Activated CD4-positive, alpha-beta T cell treated with anti-CD3 and anti-CD28 coated beads, Interleukin-2, amount 10 ng/mL, durations not matched to agents 7 days and 5 days (primary cell): ENCODE data around the gene ZNF800. TPM values are rescaled to one million over a fixed set of nuclear protein-coding genes. Genes with fewer than 3 reads are reported as not detected.

Source experiments
- CTCF ChIA-PET: fragments of 350-600 bp; sonication (Branson Sonifier 250); formaldehyde crosslinking; loops from one replicate; lab custom pipeline; 2021; ENCODE audit warnings: antibody characterized with exemption; lab: Charles Lee
- POLR2A ChIA-PET: fragments of 350-600 bp; sonication (Branson Sonifier 250); formaldehyde crosslinking; loops from one replicate; lab custom pipeline; 2021; ENCODE audit warnings: antibody characterized with exemption; lab: Charles Lee
- DNase-seq: peaks from one replicate; pipeline ENCODE4 v3.0.0-alpha.2; 2020
- H3K27ac Mint-ChIP-seq: one replicate; pipeline ENCODE4 v1.8.0; 2021; ENCODE audit warnings: mild to moderate bottlenecking, moderate library complexity, mixed read lengths
- H3K27me3 Mint-ChIP-seq: one replicate; pipeline ENCODE4 v1.8.0; 2021; ENCODE audit warnings: mixed read lengths
- H3K36me3 Mint-ChIP-seq: one replicate; pipeline ENCODE4 v1.8.0; 2021; ENCODE audit warnings: low read depth, mixed read lengths
- H3K4me1 Mint-ChIP-seq: one replicate; pipeline ENCODE4 v1.8.0; 2021; ENCODE audit warnings: mixed read lengths
- H3K4me3 Mint-ChIP-seq: one replicate; pipeline ENCODE4 v1.8.0; 2021; ENCODE audit warnings: mild to moderate bottlenecking, moderate library complexity, mixed read lengths
- H3K9me3 Mint-ChIP-seq: one replicate; pipeline ENCODE4 v1.8.0; 2021; ENCODE audit warnings: mixed read lengths
- total RNA-seq, 2 experiments: library from RNA; stranded (reverse); gene quantifications; one replicate each; pipeline ENCODE4 v1.2.3, GENCODE V29; 2021

Gene ZNF800
- total RNA-seq, 2 experiments from 2014 or later = 43.6 to 50.7 TPM

DNA sequence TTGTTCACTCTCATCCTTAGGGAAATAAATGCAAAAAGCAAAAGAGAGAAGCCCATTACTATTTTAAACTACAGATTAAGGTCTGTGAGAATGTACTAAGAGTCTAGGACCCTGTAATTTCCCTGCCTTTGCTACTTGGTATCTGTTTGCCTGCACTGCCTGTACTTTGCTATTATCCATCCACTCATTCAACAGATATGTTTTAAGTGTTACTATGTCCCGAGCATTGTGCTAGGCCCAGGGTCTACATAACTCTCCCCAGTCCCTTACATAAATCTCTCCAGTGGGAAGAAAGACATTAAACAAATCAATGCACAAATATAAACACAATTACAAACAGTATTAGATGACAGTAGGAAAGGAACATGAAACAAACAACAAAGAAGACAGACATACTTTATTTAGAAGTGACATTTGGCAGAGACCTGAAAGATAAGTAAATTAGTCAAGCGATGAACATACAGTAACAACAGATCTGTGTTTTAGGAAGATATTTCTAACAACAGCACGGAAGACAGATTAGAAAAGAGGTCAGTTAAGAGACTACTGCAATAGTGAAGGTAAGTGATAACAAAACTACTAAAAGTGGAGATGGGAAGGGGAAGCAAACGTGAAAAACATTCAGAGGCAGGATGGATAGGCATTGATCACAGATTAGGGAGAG lies 30.0 kb downstream of the ZNF800 start:
- Mint-ChIP-seq H3K9me3 (no peaks in the 10 kb centered on the region), H3K4me1 (peaks cover 6% of the 10 kb centered on the region), H3K4me3 (no peak overlapping the region), H3K27me3 (no peaks in the 10 kb centered on the region), H3K36me3 (peaks cover 38% of the 10 kb centered on the region), H3K27ac (no peak overlapping the region)
- ChIA-PET POLR2A (no interaction called here), CTCF (interaction anchor here (1.4 kb wide), 1 partner anchor 15 kb away, joined by 6 read pairs; no protein-coding TSS in a partner anchor)
- no peak for DNase-seq

DNA sequence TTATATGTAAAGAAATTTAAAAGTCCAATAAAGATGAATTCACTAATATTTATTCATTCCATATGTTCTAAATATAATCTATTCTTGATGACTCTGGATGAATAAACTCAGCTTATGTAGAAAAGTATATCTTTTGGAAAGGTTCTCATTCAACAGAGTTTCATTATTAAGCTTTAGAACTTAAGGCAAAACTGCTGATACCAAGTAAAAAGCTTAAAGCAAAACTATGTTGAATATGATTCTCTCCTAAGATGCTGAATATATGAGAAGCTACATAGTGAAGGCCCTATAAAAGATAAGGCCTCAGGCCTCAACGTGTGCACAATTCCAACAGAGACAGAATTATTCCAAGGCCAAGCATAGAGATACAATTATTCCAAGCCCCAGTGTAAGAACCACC lies 30.8 kb downstream of the ZNF800 start:
- Mint-ChIP-seq H3K4me1 (peaks cover 5% of the 10 kb centered on the region), H3K27ac (no peak overlapping the region), H3K4me3 (no peak overlapping the region), H3K36me3 (peaks cover 33% of the 10 kb centered on the region), H3K27me3 (no peaks in the 10 kb centered on the region), H3K9me3 (no peaks in the 10 kb centered on the region)
- CTCF ChIA-PET = interaction anchor here (1.4 kb wide), 1 partner anchor 14 kb away, joined by 6 read pairs; no protein-coding TSS in a partner anchor
- POLR2A ChIA-PET = no interaction called here
- no peak for DNase-seq

DNA sequence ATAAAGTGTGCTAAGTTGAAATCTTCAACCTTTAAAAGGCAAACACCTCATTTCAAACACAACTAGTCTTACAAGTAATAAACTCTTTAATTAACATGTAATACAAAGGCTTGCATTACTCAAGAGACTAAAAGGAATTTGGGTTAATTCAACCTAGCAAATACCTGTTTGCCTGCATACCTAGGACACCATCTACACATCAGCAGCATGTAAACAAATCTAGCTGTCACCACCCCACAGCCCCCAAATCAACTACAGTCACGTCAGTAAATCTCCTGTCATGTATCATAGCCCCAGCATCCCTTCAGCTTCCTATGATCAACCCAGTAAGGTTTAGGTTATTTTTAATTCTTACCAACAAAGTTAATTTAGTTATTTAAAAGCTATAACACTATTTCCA lies 33.5 kb downstream of the ZNF800 start:
- ChIA-PET CTCF (interaction anchor here (0.9 to 1.4 kb wide), 4 partner anchors 9 to 12 kb away, joined by 3 read pairs; no protein-coding TSS in a partner anchor), POLR2A (no interaction called here)
- peaks cover 7% of the 10 kb centered on the region for H3K4me1 Mint-ChIP-seq
- H3K4me3 Mint-ChIP-seq = no peak overlapping the region
- H3K9me3 Mint-ChIP-seq = no peaks in the 10 kb centered on the region
- DNase-seq = no peak
- H3K36me3 Mint-ChIP-seq = peaks cover 34% of the 10 kb centered on the region
- H3K27ac Mint-ChIP-seq = no peak overlapping the region
- H3K27me3 Mint-ChIP-seq = no peaks in the 10 kb centered on the region

DNA sequence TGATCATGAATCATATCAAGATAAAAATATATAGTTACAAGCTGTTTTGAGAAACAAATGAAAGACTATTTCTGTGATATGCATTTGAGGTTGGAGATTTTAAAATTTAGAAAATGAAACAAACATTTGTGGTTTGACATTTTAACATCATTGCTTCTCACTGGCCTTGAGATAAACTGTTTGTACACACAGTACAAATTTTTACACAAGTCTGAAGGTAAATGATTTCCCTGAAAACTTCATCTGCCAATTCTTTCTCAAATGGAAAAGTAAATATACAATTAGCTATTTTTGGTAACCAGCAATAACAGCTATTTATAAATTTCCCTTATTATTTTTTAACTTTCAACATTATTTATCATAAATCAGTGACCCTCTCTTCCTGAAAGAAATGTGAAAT lies 38.6 kb downstream of the ZNF800 start:
- H3K9me3 Mint-ChIP-seq = no peaks in the 10 kb centered on the region
- CTCF ChIA-PET = interaction anchor here (1.1 kb wide), 1 partner anchor 11 kb away, joined by 3 read pairs; no protein-coding TSS in a partner anchor
- H3K36me3 Mint-ChIP-seq = peaks cover 30% of the 10 kb centered on the region
- no peak overlapping the region for H3K4me3 Mint-ChIP-seq
- DNase-seq = no peak
- no peaks in the 10 kb centered on the region for H3K27me3 Mint-ChIP-seq
- POLR2A ChIA-PET = no interaction called here
- H3K4me1 Mint-ChIP-seq = peaks cover 9% of the 10 kb centered on the region
- H3K27ac Mint-ChIP-seq = no peak overlapping the region

DNA sequence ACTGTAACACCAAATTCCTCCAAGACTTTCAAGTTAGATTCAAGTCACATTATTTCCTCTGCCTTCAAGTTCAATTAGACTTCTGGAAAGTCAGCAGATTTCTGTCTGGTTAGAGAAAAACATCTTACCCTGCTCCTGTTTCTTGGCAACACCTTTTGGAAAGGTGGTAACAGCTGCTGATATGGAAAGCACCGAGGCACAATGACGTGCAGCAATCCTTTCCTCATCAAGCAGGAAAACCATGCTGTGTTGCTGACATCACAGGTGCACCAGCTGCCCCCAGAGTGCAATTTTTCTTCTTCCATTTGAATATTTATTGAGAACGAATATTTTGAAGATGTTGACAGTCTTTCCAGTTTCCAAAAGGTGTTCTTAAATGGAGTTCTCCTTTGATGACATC lies 41.9 kb downstream of the ZNF800 start:
- H3K27me3 Mint-ChIP-seq = peaks cover 11% of the 10 kb centered on the region
- H3K9me3 Mint-ChIP-seq = no peaks in the 10 kb centered on the region
- ChIA-PET CTCF (interaction anchor here (1.0 to 1.1 kb wide), 2 partner anchors 16 to 42 kb away, joined by 3 read pairs; partner anchors contain the start of gene ZNF800), POLR2A (no interaction called here)
- no peak overlapping the region for H3K4me3 Mint-ChIP-seq
- H3K36me3 Mint-ChIP-seq = peaks cover 18% of the 10 kb centered on the region
- H3K4me1 Mint-ChIP-seq = peaks cover 17% of the 10 kb centered on the region
- no peak for DNase-seq
- no peak overlapping the region for H3K27ac Mint-ChIP-seq

DNA sequence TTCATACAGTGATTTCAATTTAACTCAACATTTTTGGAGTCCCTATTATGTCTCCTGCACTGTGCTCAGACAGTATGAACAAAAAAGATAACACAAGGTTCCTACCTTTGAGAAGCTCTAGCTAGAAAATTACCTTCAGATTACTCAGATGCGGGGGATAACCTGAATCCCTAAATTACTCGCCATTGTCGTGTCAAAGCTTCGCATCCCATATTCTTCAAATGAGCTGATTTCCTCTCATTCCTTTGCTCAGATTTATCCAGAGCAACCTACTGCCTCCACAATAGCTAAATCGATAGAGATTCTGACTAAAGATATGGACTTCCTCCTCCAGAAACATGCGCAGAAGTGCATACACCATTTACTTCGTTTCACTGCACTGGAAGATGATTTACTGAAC lies 42.6 kb downstream of the ZNF800 start:
- no peak for DNase-seq
- peaks cover 13% of the 10 kb centered on the region for H3K27me3 Mint-ChIP-seq
- H3K36me3 Mint-ChIP-seq = peaks cover 12% of the 10 kb centered on the region
- ChIA-PET POLR2A (no interaction called here), CTCF (interaction anchor here (0.8 to 2.6 kb wide), 3 partner anchors 9 to 18 kb away, joined by 3 to 8 read pairs (median 3); no protein-coding TSS in a partner anchor)
- H3K27ac Mint-ChIP-seq = no peak overlapping the region
- peaks cover 14% of the 10 kb centered on the region for H3K4me1 Mint-ChIP-seq
- no peak overlapping the region for H3K4me3 Mint-ChIP-seq
- no peaks in the 10 kb centered on the region for H3K9me3 Mint-ChIP-seq

DNA sequence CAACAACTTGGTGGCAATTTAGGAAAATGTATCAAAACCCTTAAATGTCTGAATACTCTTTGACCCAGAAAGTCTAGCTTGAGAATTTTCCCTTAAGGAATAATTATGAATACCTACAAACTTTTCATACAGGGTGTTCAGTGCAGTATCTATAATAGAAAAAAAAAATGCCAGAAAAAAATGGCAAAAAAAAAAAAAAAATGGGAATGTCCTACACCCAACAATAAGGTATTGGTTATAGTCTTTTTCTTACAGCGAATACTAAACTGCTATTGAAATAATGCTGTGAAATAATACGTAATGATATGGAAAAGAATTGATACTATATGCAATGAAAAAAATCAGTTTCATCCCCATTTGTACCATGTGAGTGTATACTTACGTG lies 44.3 kb downstream of the ZNF800 start:
- POLR2A ChIA-PET = interaction anchor here (0.7 kb wide), 2 partner anchors 28 to 56 kb away, joined by 3 to 4 read pairs; no protein-coding TSS in a partner anchor

DNA sequence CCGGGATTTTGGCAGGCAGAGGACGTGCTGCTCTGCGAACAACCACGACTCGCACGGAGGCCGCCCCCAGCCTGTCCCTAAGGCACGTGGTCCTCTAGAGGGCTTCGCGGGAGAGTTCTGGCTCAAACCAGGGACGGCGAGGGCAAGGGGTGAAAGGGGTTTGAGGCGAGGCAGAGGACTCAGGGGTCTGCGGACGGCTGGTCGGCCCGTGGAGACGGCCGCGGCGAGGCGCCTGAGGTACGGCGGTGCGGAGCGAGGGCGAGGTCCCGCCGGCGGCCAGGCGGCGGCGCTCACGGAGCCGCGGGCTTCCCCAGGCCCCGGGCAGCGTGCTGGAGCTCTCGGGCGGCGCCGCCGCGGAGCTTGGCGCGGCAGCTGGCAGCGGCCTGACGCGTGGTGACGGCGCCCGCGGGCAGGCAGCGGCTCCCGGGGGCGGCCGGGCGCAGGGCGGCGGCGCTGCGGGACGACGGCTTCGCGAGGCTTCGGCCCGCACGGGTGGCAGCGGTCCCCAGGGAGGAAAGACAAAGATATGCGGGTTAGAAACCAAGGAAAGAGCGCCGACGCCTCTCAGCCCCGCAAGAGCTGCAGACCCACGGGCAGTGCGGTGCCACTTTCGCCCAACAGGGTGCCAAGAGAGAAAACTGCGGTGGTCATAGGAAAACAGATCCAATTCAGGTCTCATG lies 44.8 kb downstream of the ZNF800 start:
- H3K4me3 Mint-ChIP-seq = peak overlapping the region; percentile 18
- CTCF ChIA-PET = interaction anchor here (0.6 to 2.6 kb wide), 13 partner anchors 9 to 237 kb away, joined by 3 to 17 read pairs (median 4); partner anchors contain the start of gene GCC1
- H3K9me3 Mint-ChIP-seq = no peaks in the 10 kb centered on the region
- peaks cover 8% of the 10 kb centered on the region for H3K4me1 Mint-ChIP-seq
- DNase-seq = peak; percentile 66
- peaks cover 13% of the 10 kb centered on the region for H3K27me3 Mint-ChIP-seq
- H3K27ac Mint-ChIP-seq = no peak overlapping the region
- POLR2A ChIA-PET = interaction anchor here (0.7 kb wide), 1 partner anchor 28 kb away, joined by 3 read pairs; no protein-coding TSS in a partner anchor
- peaks cover 9% of the 10 kb centered on the region for H3K36me3 Mint-ChIP-seq

More for the DNA sequence above, 44.3 kb downstream of the ZNF800 start:
- H3K27ac Mint-ChIP-seq = no peak overlapping the region
- peaks cover 10% of the 10 kb centered on the region for H3K36me3 Mint-ChIP-seq
- CTCF ChIA-PET = interaction anchor here (0.6 to 2.6 kb wide), 12 partner anchors 10 to 237 kb away, joined by 3 to 17 read pairs (median 4); partner anchors contain the start of gene GCC1
- H3K4me3 Mint-ChIP-seq = peak overlapping the region; percentile 18
- DNase-seq = no peak
- no peaks in the 10 kb centered on the region for H3K9me3 Mint-ChIP-seq
- peaks cover 13% of the 10 kb centered on the region for H3K27me3 Mint-ChIP-seq
- peaks cover 8% of the 10 kb centered on the region for H3K4me1 Mint-ChIP-seq

DNA sequence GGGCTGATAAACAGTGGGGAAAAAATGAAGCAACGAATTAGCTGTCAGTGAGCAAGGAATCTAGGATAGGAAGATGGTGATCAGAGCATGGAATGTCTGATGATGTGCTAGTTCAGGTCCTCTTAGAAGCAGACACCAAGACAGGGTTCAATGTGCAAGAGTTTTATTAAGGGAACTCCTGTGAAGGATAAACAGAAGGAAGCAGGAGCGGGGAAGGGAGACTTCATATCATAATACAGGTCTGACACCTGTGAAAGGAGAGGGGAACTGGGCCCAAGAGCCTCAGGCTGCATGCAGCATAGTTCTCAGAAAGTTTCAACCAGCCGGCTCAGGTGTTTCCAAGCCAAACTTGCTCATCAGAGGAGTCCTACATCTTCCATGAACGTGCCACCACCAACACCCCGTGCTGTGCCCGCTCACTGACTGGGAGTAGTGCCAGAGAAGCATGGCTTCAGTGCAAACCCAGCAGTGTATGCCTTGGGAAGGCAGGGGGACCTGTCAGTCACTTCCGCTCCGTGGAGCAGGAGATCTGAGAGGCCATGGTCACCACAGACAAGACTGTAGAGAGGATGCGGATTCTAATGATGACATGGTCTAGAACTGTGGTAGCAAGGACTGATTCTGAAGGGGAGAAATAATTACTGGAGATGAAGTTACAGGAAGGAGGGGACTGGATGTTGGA lies 45.8 kb downstream of the ZNF800 start:
- Mint-ChIP-seq H3K9me3 (no peaks in the 10 kb centered on the region), H3K4me3 (peak overlapping the region; percentile 35), H3K36me3 (peaks cover 4% of the 10 kb centered on the region), H3K4me1 (peaks cover 8% of the 10 kb centered on the region), H3K27me3 (peaks cover 13% of the 10 kb centered on the region), H3K27ac (no peak overlapping the region)
- CTCF ChIA-PET = interaction anchor here (0.6 to 2.6 kb wide), 4 partner anchors 13 to 101 kb away, joined by 3 to 17 read pairs (median 3); no protein-coding TSS in a partner anchor
- POLR2A ChIA-PET = no interaction called here
- no peak for DNase-seq

DNA sequence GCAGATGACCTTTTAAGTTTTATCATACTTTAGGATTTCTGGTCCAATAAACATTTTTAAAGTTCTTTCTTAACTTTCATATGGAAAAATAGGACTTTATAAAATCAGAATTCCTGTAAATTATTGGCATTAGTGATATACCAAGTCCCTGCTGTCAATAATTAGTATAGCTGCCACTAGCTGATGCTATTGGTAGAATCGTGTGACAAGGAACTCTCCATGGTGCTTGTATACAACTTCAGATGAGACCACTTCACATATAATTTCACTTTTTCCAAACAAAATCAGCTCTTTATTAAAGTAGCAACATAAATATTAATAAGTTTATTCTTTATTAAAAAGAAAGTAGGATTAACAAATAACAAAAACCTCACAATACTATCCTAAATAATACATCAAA lies 49.9 kb downstream of the ZNF800 start:
- DNase-seq = no peak
- CTCF ChIA-PET = no interaction called here

DNA sequence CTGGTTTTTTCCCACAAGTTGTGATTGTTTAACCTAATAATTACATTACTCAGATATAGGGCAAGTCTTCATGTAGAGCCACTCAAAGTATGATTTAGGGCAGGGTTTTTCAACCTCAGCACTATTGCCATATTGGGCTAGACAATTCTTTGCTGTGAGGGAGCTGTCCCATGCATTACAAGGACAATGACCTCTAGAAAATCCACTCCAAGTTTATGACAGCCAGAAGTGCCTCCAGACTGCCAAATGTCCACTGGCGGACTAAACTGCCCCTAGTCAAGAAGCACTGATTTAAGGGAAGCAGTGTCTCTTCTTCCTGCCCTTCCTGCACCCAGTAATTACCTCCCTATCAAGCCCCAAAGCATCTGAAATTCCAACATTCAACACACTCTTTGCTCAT lies 54.4 kb downstream of the ZNF800 start:
- CTCF ChIA-PET = interaction anchor here (1.7 kb wide), 1 partner anchor 10 kb away, joined by 5 read pairs; no protein-coding TSS in a partner anchor

More for the DNA sequence above, 49.9 kb downstream of the ZNF800 start:
- no peaks in the 10 kb centered on the region for H3K9me3 Mint-ChIP-seq
- H3K4me3 Mint-ChIP-seq = no peak overlapping the region
- peaks cover 2% of the 10 kb centered on the region for H3K36me3 Mint-ChIP-seq
- H3K4me1 Mint-ChIP-seq = peaks cover 6% of the 10 kb centered on the region
- H3K27me3 Mint-ChIP-seq = peaks cover 19% of the 10 kb centered on the region
- H3K27ac Mint-ChIP-seq = no peak overlapping the region
- POLR2A ChIA-PET = no interaction called here

DNA sequence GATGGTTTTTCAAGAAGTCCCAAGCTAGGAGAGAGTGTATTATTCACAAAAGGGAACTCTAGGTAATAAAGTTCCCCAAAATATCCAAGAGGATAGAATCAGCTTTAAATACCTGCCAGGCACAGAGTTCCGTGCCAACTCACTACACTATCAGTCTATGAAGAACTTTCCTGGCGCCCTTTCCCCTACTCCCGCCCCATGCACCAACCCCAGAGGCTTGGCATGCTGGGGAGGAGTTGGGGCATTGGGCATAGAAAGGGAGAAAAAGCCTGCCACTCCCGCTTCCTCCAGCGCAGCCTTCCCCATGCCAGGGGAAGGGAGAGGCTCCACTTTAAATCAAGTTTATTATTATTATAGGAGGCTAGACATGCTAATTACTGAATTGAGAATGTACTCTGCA lies 54.9 kb downstream of the ZNF800 start:
- H3K36me3 Mint-ChIP-seq = no peaks in the 10 kb centered on the region
- CTCF ChIA-PET = interaction anchor here (1.2 kb wide), 1 partner anchor 10 kb away, joined by 4 read pairs; no protein-coding TSS in a partner anchor

More for the DNA sequence above, 54.4 kb downstream of the ZNF800 start:
- Mint-ChIP-seq H3K4me3 (no peak overlapping the region), H3K9me3 (no peaks in the 10 kb centered on the region), H3K4me1 (no peaks in the 10 kb centered on the region), H3K27ac (no peak overlapping the region), H3K27me3 (peaks cover 23% of the 10 kb centered on the region), H3K36me3 (no peaks in the 10 kb centered on the region)
- POLR2A ChIA-PET = no interaction called here
- DNase-seq = no peak

More for the DNA sequence above, 54.9 kb downstream of the ZNF800 start:
- H3K27ac Mint-ChIP-seq = no peak overlapping the region
- no peaks in the 10 kb centered on the region for H3K9me3 Mint-ChIP-seq
- H3K4me1 Mint-ChIP-seq = no peaks in the 10 kb centered on the region
- H3K4me3 Mint-ChIP-seq = no peak overlapping the region
- POLR2A ChIA-PET = no interaction called here
- peaks cover 23% of the 10 kb centered on the region for H3K27me3 Mint-ChIP-seq
- no peak for DNase-seq
